Midbrain (tissue), 1 donor: ENCODE results near the gene UNC13D.
A peak's percentile ranks its signal among the peaks of the same experiment; 100 is the strongest.

Experiments
- DNase-seq: peaks from one replicate; lab custom pipeline; 2025; lab: John Stamatoyannopoulos, UW

Gene UNC13D

DNA sequence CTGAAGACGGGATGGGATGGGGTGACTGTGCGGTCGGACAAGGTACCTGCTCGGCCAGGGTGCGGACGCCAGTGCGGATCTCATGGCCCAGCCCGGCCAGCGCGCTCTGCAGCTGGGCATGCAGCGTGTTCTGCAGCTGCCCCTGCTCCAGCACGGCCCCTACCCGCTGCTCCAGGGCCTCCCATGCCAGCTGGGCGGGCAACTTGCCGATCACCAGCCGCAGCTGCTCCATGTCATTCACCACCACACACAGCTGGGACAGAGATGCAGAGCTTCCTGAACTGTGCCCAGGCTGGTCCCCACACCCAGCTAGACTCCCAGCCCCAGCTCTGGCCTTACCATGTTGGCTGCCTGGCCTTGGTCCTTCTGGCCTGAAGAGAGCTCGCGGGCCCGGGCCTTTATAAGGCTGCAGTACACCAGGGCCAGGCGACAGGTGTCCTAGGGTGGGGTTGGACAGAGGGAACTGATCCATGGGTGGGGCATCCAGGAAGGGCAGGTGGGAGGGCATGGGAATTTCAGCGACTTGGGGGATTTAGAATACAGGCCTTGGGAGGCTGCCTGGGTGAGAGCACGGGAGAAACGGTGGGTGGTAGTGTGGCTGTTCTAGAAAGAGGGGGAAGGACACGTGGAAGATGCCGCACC is 9.8 kb downstream of the UNC13D start:
- DNase-seq, result no peak

DNA sequence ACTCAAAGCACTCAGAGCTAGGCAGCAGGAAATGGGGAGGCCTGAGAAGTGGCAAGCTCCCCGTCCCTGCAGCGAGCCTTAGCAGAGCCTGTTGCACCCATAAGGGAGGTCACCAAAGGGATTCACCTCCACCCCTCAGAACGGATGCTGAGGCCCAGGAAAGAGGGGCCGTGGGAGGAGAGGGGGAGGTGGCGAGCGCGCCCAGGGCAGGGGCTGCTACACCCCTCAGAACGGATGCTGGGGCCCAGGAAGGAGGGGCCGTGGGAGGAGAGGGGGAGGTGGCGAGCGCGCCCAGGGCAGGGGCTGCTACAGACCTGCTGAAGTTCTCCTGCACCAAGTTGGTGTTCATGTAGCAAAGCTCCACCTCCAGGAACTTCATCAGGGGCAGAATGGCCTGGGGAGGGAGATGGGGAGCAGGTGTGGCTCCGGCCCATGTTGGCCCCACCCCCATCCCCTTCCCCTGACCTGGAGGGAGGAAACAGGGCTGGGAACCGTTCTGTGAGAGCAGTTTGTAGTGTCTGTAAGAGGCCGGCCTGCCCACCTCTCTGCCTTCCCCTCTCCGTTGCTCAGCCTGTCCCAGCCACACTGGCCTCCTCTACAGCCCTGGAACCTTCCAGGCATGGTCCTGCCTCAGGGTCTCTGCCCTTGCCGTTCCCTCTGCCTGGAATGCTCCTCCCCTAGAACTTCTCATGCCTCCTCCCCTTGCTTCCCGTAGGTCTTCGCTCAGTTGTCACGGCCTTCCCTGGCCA is 11.4 kb downstream of the UNC13D start:
- DNase-seq, result no peak

DNA sequence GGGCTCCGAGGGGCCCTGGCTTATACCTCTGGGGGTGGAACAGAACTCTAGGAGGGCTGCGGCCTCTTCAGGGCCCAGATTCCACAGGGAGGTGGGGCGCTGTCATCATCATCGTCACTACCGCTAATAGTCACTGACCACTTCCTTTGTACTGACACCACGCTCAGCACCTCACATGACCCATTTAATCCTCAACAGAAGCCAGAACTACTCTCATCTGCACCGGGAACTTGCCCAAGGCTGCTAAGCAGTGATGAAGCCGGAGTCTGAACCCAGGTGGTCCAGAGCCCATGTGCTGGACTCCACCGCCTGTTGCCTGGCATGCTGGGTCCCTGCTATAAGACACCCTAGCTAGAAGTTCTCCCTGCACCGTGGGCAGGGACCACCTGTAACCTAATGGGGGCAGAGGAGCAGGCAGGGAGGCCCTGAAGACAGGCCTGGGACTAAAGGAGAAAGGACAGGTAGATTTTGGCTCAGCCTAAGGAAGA is 12.0 kb downstream of the UNC13D start:
- no peak for DNase-seq

DNA sequence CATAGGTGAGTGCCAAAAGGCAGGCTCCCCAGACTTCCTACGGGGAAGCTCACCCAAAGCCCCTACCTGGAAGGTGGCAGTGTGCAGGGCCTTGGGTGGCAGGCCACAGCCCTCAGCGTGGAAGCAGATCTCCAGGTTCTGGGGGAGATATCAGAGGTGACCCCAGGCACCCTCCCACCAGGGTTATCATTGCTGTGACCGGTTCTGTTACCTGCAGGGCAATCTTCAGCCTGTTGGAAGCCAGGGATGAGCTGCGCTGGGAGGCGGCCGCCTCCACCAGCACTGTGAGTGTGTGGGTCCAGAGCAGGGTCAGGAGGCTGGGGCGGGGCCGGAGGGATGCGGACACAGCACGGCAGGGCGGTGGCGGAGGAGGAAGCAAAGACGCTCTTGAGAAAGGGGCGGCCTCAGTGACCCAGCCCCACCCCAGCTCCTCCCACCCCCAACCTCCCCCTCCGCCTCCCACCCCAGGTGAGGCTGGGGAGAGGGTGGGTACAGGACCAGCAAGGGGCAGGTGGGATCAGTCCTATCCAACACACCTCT is 13.1 kb downstream of the UNC13D start:
- DNase-seq, result no peak

DNA sequence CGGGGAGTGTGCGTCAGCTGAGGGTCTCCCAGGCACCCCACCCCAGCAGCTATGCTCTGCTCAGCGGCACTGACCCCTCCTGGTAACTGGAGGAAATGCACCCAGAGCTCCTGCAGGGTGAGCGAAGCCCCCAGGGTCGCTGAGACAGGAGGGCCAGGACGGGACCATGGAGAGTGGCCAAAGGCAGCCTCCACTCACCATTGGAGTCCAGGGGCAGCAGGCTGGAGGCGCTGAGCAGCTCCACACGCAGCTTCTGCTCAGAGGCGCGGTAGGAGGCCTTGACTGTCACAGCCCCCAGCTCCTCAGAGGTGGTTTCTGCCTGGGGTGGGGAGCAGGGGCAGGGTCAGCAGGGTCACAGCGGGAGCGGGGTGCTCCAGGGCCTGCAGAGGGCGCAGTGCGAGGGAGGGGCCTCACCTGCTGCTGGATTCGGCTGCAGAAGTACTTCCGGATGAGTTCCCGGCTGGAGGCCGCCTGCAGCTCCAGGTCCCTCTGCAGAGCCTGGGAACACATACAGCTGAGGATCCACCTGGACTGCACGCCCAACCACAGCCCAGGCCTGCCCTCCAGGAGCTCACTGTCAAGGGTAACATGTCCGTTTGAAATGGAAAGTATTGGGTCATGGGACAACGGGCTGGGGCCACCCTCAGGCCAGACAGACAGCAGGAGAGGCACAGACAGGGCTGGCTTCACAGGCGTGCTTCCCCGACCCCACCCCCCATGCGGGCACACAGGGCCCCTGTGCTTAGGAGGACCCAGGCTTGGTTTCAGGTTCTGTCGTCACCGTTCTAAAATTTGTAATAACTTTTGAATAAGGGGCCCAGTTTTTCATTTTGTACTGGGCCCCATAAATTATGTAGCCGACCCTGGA is 13.8 kb downstream of the UNC13D start:
- DNase-seq, result no peak

DNA sequence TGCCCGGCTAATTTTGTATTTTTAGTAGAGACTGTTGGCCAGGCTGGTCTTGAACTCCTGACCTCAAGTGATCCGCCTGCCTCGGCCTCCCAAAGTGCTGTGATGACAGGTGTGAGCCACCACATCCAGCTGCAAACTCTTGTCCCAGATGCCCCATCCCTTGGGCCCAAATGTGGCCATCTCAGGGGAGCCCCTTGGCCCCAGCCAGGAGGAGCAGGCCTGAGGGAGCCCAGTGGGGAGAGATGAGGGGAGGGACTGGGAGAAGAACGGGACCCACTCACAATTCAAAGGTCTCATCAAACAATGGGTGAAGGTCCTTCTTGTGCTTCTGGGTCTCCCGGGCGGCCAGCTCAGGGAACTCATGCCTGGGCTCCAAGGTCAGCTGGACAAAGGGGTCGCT is 14.5 kb downstream of the UNC13D start:
- DNase-seq, result no peak

DNA sequence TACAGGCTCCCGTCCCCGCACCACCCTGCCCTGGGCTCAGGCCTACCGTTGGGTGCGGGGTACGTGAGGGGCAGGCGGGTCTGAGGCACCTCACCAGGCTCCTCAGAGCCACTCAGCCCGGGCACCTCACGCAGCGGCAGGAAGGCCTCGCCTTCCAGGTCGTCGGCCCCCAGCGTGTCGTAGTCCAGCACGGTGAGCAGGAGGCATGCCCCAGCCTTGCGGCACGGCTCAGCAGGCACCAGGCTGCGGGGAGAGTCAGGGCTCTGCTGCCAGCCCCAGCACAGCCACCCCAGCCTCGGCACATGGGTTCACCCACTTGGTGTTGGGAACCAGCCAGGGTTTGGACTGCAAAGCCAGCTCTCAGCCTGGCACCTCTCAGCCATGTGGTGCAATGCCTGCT is 15.5 kb downstream of the UNC13D start:
- no peak for DNase-seq

DNA sequence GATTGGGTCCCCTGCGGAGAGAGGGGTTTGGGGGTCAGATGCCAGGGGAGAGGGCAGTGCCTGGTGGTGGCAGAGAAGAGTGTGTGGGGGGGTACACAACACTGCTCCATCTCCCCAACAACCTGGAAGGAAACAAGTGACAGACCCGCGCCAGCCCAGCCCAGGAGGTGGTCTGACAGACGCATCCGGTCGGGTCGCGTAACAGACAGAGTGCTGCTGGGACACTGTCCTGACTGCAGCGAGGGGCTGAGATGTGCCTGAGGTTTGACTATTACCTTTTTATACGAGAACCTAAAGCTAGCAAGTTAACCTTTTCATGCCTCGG is 16.2 kb downstream of the UNC13D start:
- DNase-seq, result no peak

DNA sequence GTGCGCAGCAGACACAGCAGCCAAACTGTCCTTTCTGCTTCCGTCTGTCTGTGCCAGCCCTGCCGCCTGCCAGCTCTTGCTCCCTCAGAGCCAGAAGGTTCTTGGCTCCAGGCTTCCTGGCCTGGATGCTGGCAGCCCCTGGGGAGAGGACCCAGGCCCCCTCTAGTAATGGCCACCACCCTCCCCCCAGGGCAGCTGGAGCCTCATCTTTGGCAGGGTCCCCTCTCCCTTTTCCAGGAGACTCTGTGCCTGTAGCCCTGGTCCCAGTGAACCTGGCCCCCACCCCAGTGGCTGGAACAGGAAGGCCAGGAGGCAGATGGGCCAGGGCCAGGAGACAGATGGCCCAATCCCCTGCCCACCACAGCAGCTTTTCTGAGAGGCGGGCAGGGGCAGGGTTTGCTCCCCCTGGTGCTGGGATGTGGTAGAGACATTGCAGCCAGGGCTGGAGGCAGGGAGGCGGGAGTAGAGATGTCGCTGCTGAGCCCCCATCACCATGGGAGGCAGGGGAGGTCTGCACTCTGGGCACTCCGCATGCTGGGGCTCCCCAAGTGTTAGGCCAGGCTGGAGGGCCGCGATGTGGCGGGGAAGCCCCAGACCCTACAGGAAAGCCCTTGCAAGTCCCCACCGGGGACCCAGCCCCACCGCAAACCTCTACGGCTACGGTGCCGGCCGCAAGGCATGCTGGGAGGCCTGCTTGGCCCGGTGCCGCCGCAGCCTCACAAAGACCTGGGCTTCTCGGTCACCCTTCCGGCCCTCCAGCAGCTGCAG is 16.7 kb downstream of the UNC13D start:
- DNase-seq, result peak; percentile 76

DNA sequence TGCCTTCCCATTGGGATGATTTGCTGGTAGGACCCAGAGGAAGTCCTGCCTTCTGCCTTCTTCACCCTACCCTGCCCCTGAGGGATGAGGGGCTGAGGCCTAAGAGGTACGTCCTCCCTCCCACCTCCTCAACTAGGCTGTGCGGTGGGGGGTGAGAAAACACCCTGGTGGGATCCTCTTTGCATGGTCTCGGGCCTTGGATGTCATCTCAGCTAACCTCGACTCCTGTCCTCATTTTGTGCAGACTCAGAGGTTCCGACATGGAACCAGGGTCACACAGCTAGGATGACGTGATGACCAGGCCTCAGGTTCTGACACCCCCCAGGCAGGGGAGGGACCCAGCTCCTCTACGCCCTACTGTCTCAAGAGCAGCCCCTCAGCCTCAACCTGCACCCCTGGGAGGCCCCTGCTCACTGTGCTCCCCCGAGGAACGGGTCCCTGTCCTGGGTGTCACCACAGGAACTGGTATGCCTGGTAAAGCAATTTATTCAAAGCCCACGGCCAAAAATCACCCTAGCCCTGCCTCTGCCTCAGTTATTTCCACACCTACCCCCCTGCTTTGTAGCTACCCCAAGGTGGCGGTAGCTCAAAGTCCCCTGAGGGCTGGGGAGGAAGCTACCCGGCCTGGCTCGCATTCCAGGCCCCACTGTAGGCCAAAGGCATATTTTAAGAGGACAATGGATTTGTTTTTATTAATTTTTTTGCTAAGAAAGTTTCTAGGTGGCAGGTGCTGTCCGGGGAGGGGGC is 17.5 kb downstream of the UNC13D start:
- no peak for DNase-seq

DNA sequence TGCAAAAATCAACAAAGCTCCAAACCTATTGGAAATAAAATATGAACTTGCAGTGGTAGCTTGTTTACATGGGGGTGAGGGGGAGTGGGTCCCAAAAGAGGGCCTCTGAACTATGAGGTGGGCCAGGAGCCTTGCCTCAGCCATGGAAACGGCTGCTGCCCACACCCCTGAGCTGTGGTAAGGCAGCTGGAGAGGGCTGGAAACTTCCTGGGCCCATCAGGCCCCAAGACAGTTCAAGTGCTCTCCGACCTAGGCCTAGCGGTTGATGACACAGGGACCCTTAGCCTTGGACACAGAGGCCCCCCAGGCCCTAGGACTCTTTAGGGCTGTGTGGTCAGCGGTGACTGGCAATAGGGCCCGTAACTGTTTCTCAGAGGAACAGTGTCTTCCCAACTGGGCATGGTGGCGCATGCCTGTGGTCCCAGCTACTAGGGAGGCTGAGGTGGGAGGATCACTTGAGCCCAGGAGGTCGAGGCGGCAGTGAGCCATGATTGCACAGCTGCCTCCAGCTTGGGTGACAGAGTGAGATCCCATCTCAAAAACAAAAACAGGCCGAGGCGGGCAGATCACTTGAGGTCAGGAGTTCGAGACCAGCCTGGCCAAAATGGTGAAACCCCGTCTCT is 18.3 kb downstream of the UNC13D start:
- no peak for DNase-seq

DNA sequence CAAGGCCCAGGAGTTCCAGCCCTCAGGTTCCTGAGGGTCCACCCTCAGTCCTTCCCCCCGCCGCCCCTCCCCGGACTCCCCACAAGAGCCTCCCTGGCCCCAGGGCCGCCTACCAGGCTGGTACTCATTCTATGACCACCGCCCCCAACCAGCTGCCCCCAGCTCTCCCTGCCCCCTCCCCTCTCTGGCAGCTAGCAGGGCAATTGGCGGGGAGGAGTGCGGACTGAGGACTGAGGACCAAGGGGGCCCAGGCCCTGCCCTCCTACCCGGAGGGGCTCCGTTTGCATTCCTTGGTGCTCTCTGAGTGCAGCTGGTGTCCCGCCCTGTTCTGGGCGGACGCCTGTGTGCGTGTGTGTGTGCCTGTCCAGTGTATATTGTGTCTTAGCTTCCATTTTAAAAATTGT is 19.1 kb downstream of the UNC13D start:
- DNase-seq, result no peak

DNA sequence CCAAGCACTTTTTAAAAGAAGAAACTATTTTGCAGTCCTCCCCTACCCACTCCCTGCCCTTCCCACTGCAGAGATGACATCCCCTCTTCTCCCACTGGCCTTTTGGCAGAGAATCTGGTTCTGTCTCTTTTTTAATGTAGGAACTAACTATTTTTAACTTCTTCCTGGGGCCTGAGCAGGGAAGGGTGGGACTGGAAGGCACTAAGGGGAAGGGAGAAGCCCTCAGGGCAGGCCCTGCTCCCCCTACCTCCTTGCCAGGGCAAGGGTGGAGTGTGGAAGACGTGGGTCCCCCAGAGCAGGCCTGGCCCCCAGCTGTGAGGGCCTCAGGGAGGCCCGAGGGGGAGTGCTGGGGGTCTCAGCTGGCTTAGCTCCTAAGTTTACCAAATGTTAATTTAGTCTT is 19.5 kb downstream of the UNC13D start:
- no peak for DNase-seq

DNA sequence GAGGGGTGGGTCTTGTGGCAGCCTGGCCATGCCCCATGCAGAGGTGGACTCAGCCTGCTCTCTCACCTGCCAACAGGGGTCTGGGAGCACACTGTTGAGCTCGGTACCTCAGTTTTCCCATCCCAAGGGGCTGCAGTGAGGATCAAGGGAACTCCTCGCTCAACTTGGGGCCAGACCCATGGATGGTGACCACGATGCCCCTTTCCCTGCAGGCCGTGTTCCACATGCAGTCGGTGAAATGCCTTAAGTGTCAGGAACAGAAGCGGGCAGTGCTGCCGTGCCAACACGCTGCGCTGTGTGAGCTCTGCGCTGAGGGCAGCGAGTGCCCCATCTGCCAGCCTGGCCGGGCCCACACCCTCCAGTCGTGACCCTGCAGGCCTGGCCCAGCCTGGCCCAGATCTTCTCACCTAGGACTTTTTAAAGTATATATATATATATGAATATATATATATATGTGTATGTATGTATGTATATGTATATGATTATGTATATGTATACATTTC is 20.1 kb downstream of the UNC13D start:
- no peak for DNase-seq

DNA sequence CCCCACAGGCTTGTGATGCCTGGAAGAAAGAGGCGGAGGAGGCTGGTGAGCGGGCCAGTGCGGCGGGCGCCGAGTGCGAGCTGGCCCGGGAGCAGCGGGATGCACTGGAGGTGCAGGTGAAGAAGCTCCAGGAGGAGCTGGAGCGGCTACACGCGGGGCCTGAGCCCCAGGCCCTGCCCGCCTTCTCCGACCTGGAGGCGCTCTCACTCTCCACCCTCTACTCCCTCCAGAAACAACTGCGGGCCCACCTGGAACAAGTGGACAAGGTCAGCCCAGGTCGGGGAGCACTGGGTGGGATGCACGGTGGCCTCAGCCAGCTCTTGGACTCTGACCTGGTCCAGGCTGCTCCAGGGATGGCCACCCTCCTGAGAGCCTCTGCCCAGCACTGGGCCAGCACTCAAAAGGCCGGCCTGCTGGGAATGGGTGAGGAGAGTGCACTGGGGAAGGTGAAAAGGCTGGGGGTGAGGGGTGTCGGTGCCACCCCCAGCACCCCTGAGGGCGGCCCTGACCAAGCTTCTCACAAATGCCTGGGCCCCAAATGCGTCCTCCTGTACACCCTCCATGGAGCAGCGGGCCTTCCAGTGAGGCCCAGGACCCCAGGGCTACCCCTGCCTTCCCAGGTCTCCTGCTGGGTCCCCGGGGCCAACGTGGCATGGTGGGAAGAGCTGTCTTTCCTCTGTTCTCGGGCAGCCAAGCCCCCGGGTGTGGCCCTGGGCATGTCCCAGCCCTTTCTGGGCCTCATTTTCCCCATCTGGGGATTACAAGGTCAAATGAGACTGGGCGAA is 20.8 kb downstream of the UNC13D start:
- no peak for DNase-seq

DNA sequence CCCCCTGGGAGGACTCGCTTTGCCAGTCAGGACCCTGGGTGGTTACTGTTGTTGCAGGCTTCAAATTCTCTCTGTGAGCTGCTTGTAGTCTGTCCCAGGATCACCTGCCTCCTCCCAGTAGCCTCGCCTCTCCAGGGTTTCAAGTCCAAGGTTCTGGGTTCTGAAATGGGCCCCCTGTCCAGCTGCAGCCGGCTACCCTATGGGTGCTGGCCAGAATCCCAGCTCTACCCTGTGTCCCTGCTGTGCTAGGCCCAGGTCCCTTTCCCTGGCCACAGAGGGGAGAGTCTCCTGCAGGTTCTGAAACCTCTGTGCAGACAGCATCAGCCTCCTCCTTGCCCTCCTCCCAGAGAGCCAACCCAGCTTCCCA is 21.4 kb downstream of the UNC13D start:
- no peak for DNase-seq

DNA sequence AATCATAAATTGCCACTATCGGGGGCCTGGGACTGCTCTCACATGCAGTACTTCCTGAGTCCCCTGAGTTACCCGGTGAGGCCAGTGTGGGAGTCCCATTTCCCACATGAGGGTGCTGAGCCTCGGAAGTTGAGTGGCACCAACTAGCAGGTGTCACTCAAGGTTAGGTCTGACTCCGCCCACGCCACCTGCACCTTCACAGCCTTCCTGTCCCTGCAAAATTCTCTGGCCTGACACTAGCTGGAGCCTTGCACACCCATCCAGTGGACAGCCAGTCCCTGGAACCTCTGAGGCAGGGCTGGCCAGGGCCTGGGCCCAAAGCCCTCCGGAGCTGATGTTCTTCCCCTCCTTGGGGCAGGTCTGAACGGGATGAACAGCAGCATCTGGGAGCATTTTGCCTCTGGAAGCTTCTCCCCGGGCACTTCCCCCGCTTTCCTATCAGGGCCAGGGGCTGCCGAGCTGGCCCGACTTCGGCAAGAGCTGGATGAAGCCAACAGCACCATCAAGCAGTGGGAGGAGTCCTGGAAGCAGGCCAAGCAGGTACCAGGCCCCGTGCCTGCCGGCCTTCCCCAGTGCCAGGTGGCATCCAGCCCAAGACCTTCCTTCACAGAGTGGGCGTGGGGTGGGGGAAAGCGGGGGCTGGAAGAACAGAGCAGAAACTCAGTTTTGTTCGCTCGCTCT is 21.9 kb downstream of the UNC13D start:
- DNase-seq, result no peak

DNA sequence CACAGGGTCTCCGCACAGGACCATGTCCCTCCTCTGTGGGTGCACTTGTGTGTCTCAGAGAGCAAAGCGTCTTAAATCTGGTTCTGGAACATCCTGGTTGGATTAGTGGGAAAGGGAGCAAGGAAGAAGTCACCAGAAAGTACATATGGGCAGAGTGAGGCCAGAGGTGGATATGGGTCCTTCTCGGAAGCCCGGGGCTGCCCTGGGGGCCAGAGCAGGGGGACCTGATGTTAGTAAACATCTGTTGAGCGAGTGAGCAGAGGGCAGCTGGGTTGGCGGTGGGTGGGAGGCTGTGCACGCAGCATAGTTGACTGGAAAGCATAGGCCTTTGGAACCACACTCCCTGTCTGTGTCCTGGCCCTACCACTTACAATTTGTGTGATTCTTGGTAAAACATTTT is 22.7 kb downstream of the UNC13D start:
- no peak for DNase-seq
